Peyer's patch (tissue), 4 donors: ENCODE measurements around the gene SMARCD3. TPM values are rescaled to one million over a fixed set of nuclear protein-coding genes. Genes with fewer than 3 reads are reported as not detected.

Experiments used
- DNase-seq, 3 donors: peaks; one replicate each; pipeline ENCODE4 v3.0.0-alpha.2; 2017 to 2019
- H3K27ac ChIP-seq, 4 donors: fragments of 200-600 bp; sonication (generic); one replicate each; pipeline ENCODE4 v1.5.1; 2016 to 2019
- H3K27me3 ChIP-seq, 2 donors: fragments of 200-600 bp; sonication (generic); one replicate each; pipeline ENCODE4 v1.5.1; 2019
- H3K36me3 ChIP-seq, 3 donors: fragments of 200-600 bp; sonication (generic); one replicate each; pipeline ENCODE4 v1.5.1; 2016 to 2019
- H3K4me1 ChIP-seq, 4 donors: fragments of 200-600 bp; sonication (generic); one replicate each; pipeline ENCODE4 v1.5.1; 2016 to 2019
- H3K4me3 ChIP-seq, 4 donors: fragments of 200-600 bp; sonication (generic); 1 replicate in 3 of 4; 2 replicates in 1 of 4; pipeline ENCODE4 v1.5.1; 2016 to 2019; ENCODE audit warnings: mild to moderate bottlenecking in 1 of 4
- H3K9me3 ChIP-seq, 4 donors: fragments of 200-600 bp; sonication (generic); one replicate each; pipeline ENCODE4 v1.5.1; 2016 to 2019; ENCODE audit warnings: mild to moderate bottlenecking in 1 of 4
- CTCF ChIP-seq, 6 experiments: fragments of 450-650 bp in 4 of 6; fragments of 200-600 bp in 2 of 6; sonication (generic) in 1 of 6; IDR thresholded peaks; one replicate each; pipeline ENCODE4 v1.5.1; 2017 to 2019; ENCODE audit warnings: antibody characterized with exemption in 6 of 6, mild to moderate bottlenecking in 3 of 6, moderate library complexity in 1 of 6
- POLR2A ChIP-seq, 2 donors: fragments of 450-650 bp; IDR thresholded peaks; one replicate each; pipeline ENCODE4 v1.5.1; 2017; ENCODE audit warnings: antibody characterized with exemption in 2 of 2, mild to moderate bottlenecking in 2 of 2, moderate library complexity in 2 of 2
- total RNA-seq, 4 donors: library from RNA; depleted of rRNA; stranded (reverse); fragments of >200 nt; gene quantifications; one replicate each; pipeline ENCODE4 v1.1.0, GENCODE V29; 2016

The SMARCD3 gene
- total RNA-seq, 4 donors from 2014 or later = 1.2 to 61.1 (median 18.3) TPM

GRCh38 chr7:151235091-151235787 is 13.3 kb downstream of the SMARCD3 start:
- Histone ChIP-seq H3K4me3 (no peak overlapping the region), H3K9me3 (no peaks in the 10 kb centered on the region), H3K4me1 (peaks cover 0 to 12% (median 7%) of the 10 kb centered on the region in 4 donors), H3K27ac (no peak overlapping the region), H3K36me3 (peaks cover 0 to 53% (median 0%) of the 10 kb centered on the region in 3 donors), H3K27me3 (no peaks in the 10 kb centered on the region)
- TF ChIP-seq CTCF (IDR thresholded peaks at IDR 0.05) (no peak), POLR2A (IDR thresholded peaks at IDR 0.05) (no peak)
- DNase-seq = peak in 1 of 3 donors; percentile 31

- Histone ChIP-seq H3K27me3 (no peaks in the 10 kb centered on the region), H3K4me1 (peaks cover 0 to 12% (median 7%) of the 10 kb centered on the region in 4 donors), H3K9me3 (no peaks in the 10 kb centered on the region), H3K27ac (peak overlapping the region in 1 of 4 donors; percentile 90), H3K4me3 (peak overlapping the region in 1 of 4 donors; percentile 92), H3K36me3 (peaks cover 0 to 39% (median 0%) of the 10 kb centered on the region in 3 donors)
- no peak for TF ChIP-seq CTCF (IDR thresholded peaks at IDR 0.05)
- TF ChIP-seq POLR2A (IDR thresholded peaks at IDR 0.05) = no peak
- peak in 1 of 3 donors; percentile 25 for DNase-seq
Measured at GRCh38 chr7:151233804-151234203, 14.7 kb downstream of the SMARCD3 start.

GRCh38 chr7:151232917-151233701 is 15.4 kb downstream of the SMARCD3 start:
- H3K27ac ChIP-seq = peak overlapping the region; percentile 78 to 90 (median 82)

GRCh38 chr7:151232091-151232916 is 16.2 kb downstream of the SMARCD3 start, which contains the start of gene CHPF2:
TSS of gene CHPF2 (plus strand) at chr7:151232483. CDS start at chr7:151234012, 1,529 bp downstream.
- Histone ChIP-seq H3K36me3 (peaks cover 0 to 24% (median 0%) of the 10 kb centered on the region in 3 donors), H3K27me3 (no peaks in the 10 kb centered on the region), H3K4me3 (peak within 1 kb of the TSS; percentile 92 to 100 (median 94)), H3K4me1 (peaks cover 0 to 19% (median 10%) of the 10 kb centered on the region in 4 donors), H3K27ac (peak within 1 kb of the TSS; percentile 78 to 90 (median 82)), H3K9me3 (no peaks in the 10 kb centered on the region)
- TF ChIP-seq CTCF (IDR thresholded peaks at IDR 0.05) = no peak
- peak; percentile 76 to 87 for TF ChIP-seq POLR2A (IDR thresholded peaks at IDR 0.05)
- DNase-seq = peak; percentile 90 to 97 (median 92)

More at GRCh38 chr7:151232917-151233701, 15.4 kb downstream of the SMARCD3 start:
- peaks cover 0 to 14% (median 7%) of the 10 kb centered on the region in 4 donors for H3K4me1 ChIP-seq
- TF ChIP-seq CTCF (IDR thresholded peaks at IDR 0.05) (no peak), POLR2A (IDR thresholded peaks at IDR 0.05) (no peak)
- no peaks in the 10 kb centered on the region for H3K9me3 ChIP-seq
- H3K4me3 ChIP-seq = peak overlapping the region; percentile 92 to 100 (median 94)
- peaks cover 0 to 32% (median 0%) of the 10 kb centered on the region in 3 donors for H3K36me3 ChIP-seq
- peak in 2 of 3 donors; percentile 37 to 60 for DNase-seq
- no peaks in the 10 kb centered on the region for H3K27me3 ChIP-seq

GRCh38 chr7:151231080-151231479 is 17.4 kb downstream of the SMARCD3 start:
- DNase-seq = no peak
- no peak overlapping the region for H3K27ac ChIP-seq
- no peak for TF ChIP-seq POLR2A (IDR thresholded peaks at IDR 0.05)
- TF ChIP-seq CTCF (IDR thresholded peaks at IDR 0.05) = no peak
- H3K4me3 ChIP-seq = no peak overlapping the region
- H3K36me3 ChIP-seq = peaks cover 0 to 14% (median 0%) of the 10 kb centered on the region in 3 donors
- peaks cover 0 to 24% (median 14%) of the 10 kb centered on the region in 4 donors for H3K4me1 ChIP-seq
- no peaks in the 10 kb centered on the region for H3K27me3 ChIP-seq
- no peaks in the 10 kb centered on the region for H3K9me3 ChIP-seq
